GM21390 (cell line): ENCODE data around the gene WDFY4.

Experiments used
- ATAC-seq: cut with Tn5 transposase; IDR thresholded peaks from one replicate; pipeline ENCODE4 v1.9.1; 2021; ENCODE audit not compliant: unreplicated experiment

The WDFY4 gene

GRCh38 chr10:48940372-48940771, 255.7 kb downstream of the WDFY4 start:
- ATAC-seq = no peak

- no peak for ATAC-seq
Measured at GRCh38 chr10:48940958-48941357, 256.3 kb downstream of the WDFY4 start.

- ATAC-seq = no peak
Measured at GRCh38 chr10:48941427-48942075, 256.9 kb downstream of the WDFY4 start.

GRCh38 chr10:48943096-48943495, 258.4 kb downstream of the WDFY4 start:
- no peak for ATAC-seq

- no peak for ATAC-seq
Measured at GRCh38 chr10:48944171-48944570, 259.5 kb downstream of the WDFY4 start.

GRCh38 chr10:48945441-48946130, 260.9 kb downstream of the WDFY4 start:
- ATAC-seq = no peak

GRCh38 chr10:48946332-48946731, 261.7 kb downstream of the WDFY4 start:
- no peak for ATAC-seq

- ATAC-seq = no peak
Measured at GRCh38 chr10:48946891-48947500, 262.3 kb downstream of the WDFY4 start.

- no peak for ATAC-seq
Measured at GRCh38 chr10:48947690-48948469, 263.2 kb downstream of the WDFY4 start.

- no peak for ATAC-seq
Measured at GRCh38 chr10:48948470-48949037, 263.9 kb downstream of the WDFY4 start.

GRCh38 chr10:48951707-48952106, 267.0 kb downstream of the WDFY4 start:
- no peak for ATAC-seq

- ATAC-seq = no peak
Measured at GRCh38 chr10:48957361-48958151, 272.9 kb downstream of the WDFY4 start.

- ATAC-seq = no peak
Measured at GRCh38 chr10:48958598-48959190, 274.0 kb downstream of the WDFY4 start.

- no peak for ATAC-seq
Measured at GRCh38 chr10:48964038-48964437, 279.4 kb downstream of the WDFY4 start.

- no peak for ATAC-seq
Measured at GRCh38 chr10:48965460-48965859, 280.8 kb downstream of the WDFY4 start.

- no peak for ATAC-seq
Measured at GRCh38 chr10:48968036-48968435, 283.4 kb downstream of the WDFY4 start.

- ATAC-seq = no peak
Measured at GRCh38 chr10:48970046-48970445, 285.4 kb downstream of the WDFY4 start.

- no peak for ATAC-seq
Measured at GRCh38 chr10:48970654-48971053, 286.0 kb downstream of the WDFY4 start.

- no peak for ATAC-seq
Measured at GRCh38 chr10:48973065-48973464, 288.4 kb downstream of the WDFY4 start.
